PFSK-1 (cell line): ENCODE data around the gene ZDHHC7.

Experiments
- FOXP2 ChIP-seq: optimal IDR thresholded peaks from 2 replicates; pipeline ENCODE3; 2011; ENCODE audit warnings: borderline replicate concordance, control low read depth, inconsistent platforms; ENCODE audit not compliant: insufficient read depth; ENCODE audit errors: extremely low read length, extremely low read depth
- POLR2AphosphoS5 ChIP-seq: IDR thresholded peaks from 2 replicates; pipeline ENCODE4 v1.6.1; 2012; ENCODE audit warnings: low read depth, mild to moderate bottlenecking, control low read depth, low read length, moderate library complexity
- SIN3A ChIP-seq: IDR thresholded peaks from 2 replicates; pipeline ENCODE4 v1.6.1; 2012; ENCODE audit warnings: mild to moderate bottlenecking, low read length, moderate library complexity, borderline replicate concordance; ENCODE audit not compliant: insufficient read depth
- TAF1 ChIP-seq: IDR thresholded peaks from 2 replicates; pipeline ENCODE4 v1.6.1; 2012; ENCODE audit warnings: low read length, control low read depth, borderline replicate concordance; ENCODE audit not compliant: insufficient read depth
- TF ChIP-seq, protein P1 (sequence below), 2 experiments: IDR thresholded peaks; 2 replicates each; pipeline versions ENCODE4 v1.6.1 to v1.8.0; 2011 to 2012; ENCODE audit warnings: low read depth in 2 of 2, low read length in 2 of 2, control low read depth in 1 of 2, inconsistent platforms in 1 of 2, mild to moderate bottlenecking in 1 of 2, moderate library complexity in 1 of 2; ENCODE audit not compliant: insufficient read depth in 1 of 2

DNA sequence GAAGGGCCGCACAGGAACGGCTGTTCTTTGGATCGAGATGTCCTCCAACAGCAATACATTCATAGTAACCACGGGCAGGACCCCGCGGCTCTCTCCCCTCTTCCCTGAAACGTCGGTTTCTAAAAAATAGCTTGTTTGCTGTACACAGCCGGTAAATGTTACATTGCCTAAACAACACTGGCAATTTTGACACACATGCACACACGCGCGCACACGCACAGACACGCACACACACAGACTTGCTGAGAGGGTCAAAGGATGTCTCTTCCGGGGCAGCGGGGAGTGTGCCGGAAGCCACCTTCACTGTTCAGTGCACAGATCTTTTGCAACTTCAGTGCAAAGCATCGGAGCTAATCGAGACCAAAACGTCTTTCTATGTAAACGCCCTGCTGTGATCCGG, 35.8 kb downstream of the ZDHHC7 start:
- TF ChIP-seq POLR2AphosphoS5 (no peak), SIN3A (no peak), TAF1 (no peak), FOXP2 (no peak)
- TF ChIP-seq, protein P1, sequence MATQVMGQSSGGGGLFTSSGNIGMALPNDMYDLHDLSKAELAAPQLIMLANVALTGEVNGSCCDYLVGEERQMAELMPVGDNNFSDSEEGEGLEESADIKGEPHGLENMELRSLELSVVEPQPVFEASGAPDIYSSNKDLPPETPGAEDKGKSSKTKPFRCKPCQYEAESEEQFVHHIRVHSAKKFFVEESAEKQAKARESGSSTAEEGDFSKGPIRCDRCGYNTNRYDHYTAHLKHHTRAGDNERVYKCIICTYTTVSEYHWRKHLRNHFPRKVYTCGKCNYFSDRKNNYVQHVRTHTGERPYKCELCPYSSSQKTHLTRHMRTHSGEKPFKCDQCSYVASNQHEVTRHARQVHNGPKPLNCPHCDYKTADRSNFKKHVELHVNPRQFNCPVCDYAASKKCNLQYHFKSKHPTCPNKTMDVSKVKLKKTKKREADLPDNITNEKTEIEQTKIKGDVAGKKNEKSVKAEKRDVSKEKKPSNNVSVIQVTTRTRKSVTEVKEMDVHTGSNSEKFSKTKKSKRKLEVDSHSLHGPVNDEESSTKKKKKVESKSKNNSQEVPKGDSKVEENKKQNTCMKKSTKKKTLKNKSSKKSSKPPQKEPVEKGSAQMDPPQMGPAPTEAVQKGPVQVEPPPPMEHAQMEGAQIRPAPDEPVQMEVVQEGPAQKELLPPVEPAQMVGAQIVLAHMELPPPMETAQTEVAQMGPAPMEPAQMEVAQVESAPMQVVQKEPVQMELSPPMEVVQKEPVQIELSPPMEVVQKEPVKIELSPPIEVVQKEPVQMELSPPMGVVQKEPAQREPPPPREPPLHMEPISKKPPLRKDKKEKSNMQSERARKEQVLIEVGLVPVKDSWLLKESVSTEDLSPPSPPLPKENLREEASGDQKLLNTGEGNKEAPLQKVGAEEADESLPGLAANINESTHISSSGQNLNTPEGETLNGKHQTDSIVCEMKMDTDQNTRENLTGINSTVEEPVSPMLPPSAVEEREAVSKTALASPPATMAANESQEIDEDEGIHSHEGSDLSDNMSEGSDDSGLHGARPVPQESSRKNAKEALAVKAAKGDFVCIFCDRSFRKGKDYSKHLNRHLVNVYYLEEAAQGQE (IDR thresholded peaks at IDR 0.05; ENCODE audit: insufficient read depth in 1 of 2, low read depth in 2 of 2, low read length in 2 of 2) = no peak
